Measurements from ENCODE around the gene NOTUM.
"Not testable (repeated sequence)": the region's sequence is repeated elsewhere in the genome, so short reads cannot be mapped to it uniquely, and the experiment has no call there.

The NOTUM gene

GRCh38 chr17:81923302-81924260, 37.4 kb downstream of the NOTUM start:
- DNase-seq (ENCODE audit: low read depth): peak; percentile 52

GRCh38 chr17:81922566-81923301, 38.3 kb downstream of the NOTUM start:
- DNase-seq (ENCODE audit: low read depth): no peak

- DNase-seq (ENCODE audit: low read depth): no peak
Measured at GRCh38 chr17:81921996-81922565, 38.9 kb downstream of the NOTUM start.

- no peak for DNase-seq (ENCODE audit: low read depth)
Measured at GRCh38 chr17:81921537-81921862, 39.5 kb downstream of the NOTUM start.

- no peak for DNase-seq (ENCODE audit: low read depth)
Measured at GRCh38 chr17:81920612-81921536, 40.1 kb downstream of the NOTUM start.

GRCh38 chr17:81918832-81919545, 42.0 kb downstream of the NOTUM start:
- no peak for DNase-seq (ENCODE audit: low read depth)

- not testable (repeated sequence) for DNase-seq (ENCODE audit: low read depth)
Measured at GRCh38 chr17:81918333-81918669, 42.7 kb downstream of the NOTUM start.

GRCh38 chr17:81917565-81918332, 43.2 kb downstream of the NOTUM start, which contains the start of gene SIRT7:
SIRT7 (minus strand) TSS chr17:81918176; CDS start chr17:81918131, 45 bp downstream.
- peak; percentile 35 for DNase-seq (ENCODE audit: low read depth)

- no peak for DNase-seq (ENCODE audit: low read depth)
Measured at GRCh38 chr17:81916234-81917001, 44.6 kb downstream of the NOTUM start.

GRCh38 chr17:81915331-81915730, 45.7 kb downstream of the NOTUM start:
- no peak for DNase-seq (ENCODE audit: low read depth)

- no peak for DNase-seq (ENCODE audit: low read depth)
Measured at GRCh38 chr17:81914103-81914850, 46.7 kb downstream of the NOTUM start.

- no peak for DNase-seq (ENCODE audit: low read depth)
Measured at GRCh38 chr17:81913394-81914102, 47.4 kb downstream of the NOTUM start.

GRCh38 chr17:81912441-81913309, 48.3 kb downstream of the NOTUM start:
- DNase-seq (ENCODE audit: low read depth): no peak

GRCh38 chr17:81911969-81912368, 49.0 kb downstream of the NOTUM start:
- DNase-seq (ENCODE audit: low read depth): no peak

- peak; percentile 59 for DNase-seq (ENCODE audit: low read depth)
Measured at GRCh38 chr17:81911277-81911961, 49.6 kb downstream of the NOTUM start, which contains the start of gene PCYT2. PCYT2 (minus strand) TSS chr17:81911399; CDS start chr17:81911355, 44 bp downstream.

- no peak for DNase-seq (ENCODE audit: low read depth)
Measured at GRCh38 chr17:81910840-81911276, 50.1 kb downstream of the NOTUM start.
